ENCODE measurements around the gene PACRG.

PACRG gene

DNA sequence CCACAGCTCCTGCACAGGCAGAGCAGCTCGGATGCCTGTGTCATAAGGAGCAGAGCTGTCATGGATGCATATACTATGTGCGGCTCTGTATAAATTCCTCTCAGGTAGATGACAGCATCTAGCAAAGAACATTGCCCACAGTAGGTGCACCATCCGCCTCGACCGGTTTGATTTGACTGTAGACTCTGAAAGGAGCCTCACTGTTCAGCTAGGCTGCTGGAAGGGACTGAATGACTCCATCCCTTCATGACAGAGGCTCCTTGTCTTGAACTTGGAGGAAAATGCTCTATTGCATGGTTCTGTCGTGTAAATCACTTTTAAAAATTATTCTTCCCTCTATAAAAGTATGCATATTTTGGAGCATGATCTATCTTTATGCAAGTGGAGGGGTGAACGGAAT lies 557.9 kb downstream of the PACRG start:
- no peak for TF ChIP-seq POLR2A (IDR thresholded peaks at IDR 0.05; ENCODE audit: low read length)
- TF ChIP-seq GATA1 (IDR thresholded peaks at IDR 0.05; ENCODE audit: low read depth, low read length), result no peak
- DNase-seq, result no peak

DNA sequence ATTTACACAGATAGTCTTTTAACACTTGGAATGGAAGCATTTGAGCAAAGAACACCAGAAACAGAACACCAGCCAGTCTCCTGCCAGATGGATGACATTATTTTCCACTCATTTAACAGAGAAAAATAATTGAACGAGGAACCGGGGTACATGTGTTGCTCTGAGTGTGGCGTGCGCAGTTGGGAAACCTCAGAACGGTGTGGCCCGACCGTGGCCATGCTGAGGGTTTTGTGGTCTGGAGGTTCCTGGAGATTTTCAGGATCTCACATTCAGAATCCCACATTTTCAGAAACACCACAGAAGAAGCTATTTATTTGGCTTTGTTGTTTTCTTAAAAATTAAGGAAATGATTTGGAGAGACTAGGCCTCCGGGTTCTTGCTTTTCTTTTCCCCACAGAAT lies 559.9 kb downstream of the PACRG start:
- TF ChIP-seq GATA1 (IDR thresholded peaks at IDR 0.05; ENCODE audit: low read depth, low read length), result no peak
- no peak for TF ChIP-seq POLR2A (IDR thresholded peaks at IDR 0.05; ENCODE audit: low read length)

DNA sequence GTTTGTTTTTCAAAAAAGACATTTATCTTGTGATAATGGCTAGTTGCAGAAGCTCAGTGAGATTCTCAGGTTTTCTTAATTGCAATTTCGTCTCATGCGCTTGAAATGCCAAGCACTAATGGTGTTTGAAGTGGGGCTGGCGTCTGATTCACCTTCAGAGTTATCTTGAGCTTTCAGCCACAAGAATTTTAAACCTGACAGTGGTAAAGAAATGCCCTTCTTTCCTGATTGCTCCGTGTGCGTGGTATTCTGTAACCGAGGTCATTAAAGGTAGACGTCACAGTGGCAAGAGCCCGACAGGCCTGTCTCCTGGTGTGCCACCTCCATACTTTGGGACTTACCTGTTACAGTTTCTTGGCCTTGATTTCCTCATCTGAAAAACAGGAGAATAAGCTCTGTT lies 560.3 kb downstream of the PACRG start:
- DNase-seq, result no peak
- TF ChIP-seq GATA1 (IDR thresholded peaks at IDR 0.05; ENCODE audit: low read depth, low read length), result no peak
- no peak for TF ChIP-seq POLR2A (IDR thresholded peaks at IDR 0.05; ENCODE audit: low read length)

More for the DNA sequence above, 559.9 kb downstream of the PACRG start:
- no peak for DNase-seq

DNA sequence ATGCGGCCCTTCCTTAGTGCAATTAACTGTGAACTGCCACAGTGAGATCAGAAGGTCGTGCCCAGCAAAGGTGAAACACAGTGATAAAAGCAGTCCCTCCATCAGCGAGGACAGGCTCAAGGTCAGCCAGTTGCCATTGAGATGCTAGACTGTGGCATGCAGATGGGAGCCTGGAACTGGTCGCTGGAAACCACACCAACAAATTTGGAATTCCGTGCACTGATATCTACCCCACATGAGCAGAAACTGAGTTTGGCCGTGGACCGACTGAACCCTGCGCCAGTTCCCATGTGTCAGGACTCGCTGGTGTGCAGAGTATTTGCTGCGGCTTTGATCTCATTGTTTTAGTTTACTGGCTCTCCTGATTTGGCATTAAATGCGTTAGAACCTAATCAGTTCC lies 561.1 kb downstream of the PACRG start:
- no peak for DNase-seq
- TF ChIP-seq POLR2A (IDR thresholded peaks at IDR 0.05; ENCODE audit: low read length) (no peak), GATA1 (IDR thresholded peaks at IDR 0.05; ENCODE audit: low read depth, low read length) (no peak)

DNA sequence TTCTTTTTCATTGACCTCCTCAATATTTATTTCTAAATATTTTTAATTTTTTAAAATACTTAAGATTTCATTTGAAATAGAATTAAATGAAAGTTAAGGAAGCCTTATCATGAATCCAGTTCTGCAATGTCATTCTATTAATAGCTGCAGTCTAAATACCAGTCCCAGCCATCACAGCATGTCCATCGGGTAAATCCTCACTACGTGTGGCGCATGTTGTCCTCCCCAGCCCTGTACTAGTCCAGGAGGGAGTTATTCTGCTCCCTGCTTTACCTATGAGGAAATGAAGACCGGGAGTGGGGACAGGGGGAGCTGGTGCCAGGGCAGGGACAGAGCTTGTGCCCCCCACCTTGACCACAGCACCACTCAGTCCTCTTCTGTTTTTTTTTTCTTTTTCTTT lies 561.7 kb downstream of the PACRG start:
- DNase-seq, result no peak
- TF ChIP-seq GATA1 (IDR thresholded peaks at IDR 0.05; ENCODE audit: low read depth, low read length) (no peak), POLR2A (IDR thresholded peaks at IDR 0.05; ENCODE audit: low read length) (no peak)

DNA sequence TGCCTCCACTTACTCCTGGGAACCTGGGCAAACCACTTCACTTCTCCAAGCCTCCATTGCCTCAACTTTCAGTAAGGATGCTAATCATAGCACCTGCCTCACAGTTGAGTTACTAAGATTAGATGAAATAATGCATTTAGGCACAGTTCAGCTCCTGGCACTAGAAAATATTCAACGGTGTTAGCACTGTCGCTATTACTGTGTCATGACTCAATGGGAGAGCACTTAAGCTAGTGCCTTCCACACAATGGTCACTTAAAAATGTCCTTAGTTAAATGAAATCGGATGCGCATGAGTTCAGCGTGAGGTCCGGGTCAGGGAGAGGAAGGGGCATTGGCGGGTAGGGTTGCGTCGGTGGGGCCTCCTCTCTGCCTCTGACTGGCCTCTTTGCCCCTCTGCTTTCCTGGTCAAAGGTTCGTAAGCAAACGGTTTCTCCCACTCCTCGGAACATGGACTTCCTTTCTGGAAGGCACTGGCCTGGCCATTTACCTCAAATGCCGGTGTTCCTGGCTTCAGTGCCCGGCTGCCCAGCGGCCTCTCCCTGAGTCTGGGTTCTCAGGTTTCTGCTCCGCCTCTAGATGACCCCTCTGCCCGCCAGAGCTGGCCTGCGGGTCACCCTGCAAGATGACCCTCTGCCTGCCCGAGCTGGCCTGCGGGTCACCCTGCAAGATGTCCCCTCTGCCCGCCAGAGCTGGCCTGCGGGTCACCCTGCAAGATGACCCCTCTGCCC lies 562.9 kb downstream of the PACRG start:
- TF ChIP-seq POLR2A (IDR thresholded peaks at IDR 0.05; ENCODE audit: low read length), result no peak
- TF ChIP-seq GATA1 (IDR thresholded peaks at IDR 0.05; ENCODE audit: low read depth, low read length), result no peak
- no peak for DNase-seq

DNA sequence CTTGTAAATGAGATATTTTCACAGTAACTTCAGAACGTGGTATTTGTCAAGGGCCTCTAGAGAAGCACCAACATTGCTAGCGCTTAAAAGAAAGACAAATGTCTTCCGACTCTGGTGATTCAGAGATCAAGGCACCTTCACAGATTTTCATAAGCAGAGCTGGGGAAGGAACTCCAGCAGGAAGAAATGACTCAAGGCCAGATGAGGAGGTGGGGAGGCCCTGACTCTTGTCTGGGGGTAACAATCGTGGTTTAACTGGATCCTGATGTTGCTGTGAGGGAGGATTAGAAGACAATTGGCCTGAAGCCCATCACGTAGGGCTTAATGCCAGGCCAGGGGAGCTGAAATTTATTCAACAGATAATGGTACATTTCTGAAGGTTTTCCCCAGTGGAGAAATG lies 563.8 kb downstream of the PACRG start:
- no peak for DNase-seq

DNA sequence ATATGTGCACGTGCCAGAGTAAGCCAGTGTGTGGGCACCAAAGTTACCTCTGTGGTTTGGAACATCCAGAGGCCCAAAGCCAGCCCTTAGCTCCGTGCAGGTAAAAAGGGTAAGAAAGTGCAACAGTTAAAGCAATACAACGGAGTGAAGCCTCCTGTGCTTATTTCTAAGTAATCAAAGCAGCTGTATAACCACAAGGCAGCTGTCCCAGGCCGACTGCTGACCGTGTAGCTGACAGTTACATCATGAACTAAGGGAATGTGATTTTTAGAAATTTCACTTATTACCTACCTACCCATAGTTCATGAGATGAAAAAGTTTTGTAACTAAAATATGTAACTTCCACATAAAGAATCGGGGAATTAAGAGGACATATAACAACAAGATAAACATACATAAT lies 565.5 kb downstream of the PACRG start:
- no peak for DNase-seq
- TF ChIP-seq POLR2A (IDR thresholded peaks at IDR 0.05; ENCODE audit: low read length) (no peak), GATA1 (IDR thresholded peaks at IDR 0.05; ENCODE audit: low read depth, low read length) (no peak)

More for the DNA sequence above, 563.8 kb downstream of the PACRG start:
- TF ChIP-seq GATA1 (IDR thresholded peaks at IDR 0.05; ENCODE audit: low read depth, low read length) (no peak), POLR2A (IDR thresholded peaks at IDR 0.05; ENCODE audit: low read length) (no peak)

DNA sequence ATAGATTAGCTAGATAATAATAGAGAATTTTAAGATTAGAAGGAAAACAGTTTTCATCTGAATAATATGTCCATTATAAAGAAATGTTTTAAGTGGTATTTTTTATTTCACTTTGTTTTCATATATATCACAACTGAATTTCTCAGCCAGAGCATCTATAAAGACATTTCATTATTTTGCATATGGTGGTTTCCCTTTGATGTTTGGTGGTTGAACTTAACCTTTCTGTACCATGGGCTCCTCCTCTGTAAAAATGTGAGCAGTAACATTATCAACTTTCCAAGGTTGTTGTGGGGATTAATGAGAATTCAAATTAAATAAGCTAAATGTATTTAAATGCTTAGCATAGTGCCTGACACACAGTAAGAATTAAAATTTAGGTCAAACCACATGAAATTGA lies 567.0 kb downstream of the PACRG start:
- no peak for DNase-seq
- TF ChIP-seq POLR2A (IDR thresholded peaks at IDR 0.05; ENCODE audit: low read length) (no peak), GATA1 (IDR thresholded peaks at IDR 0.05; ENCODE audit: low read depth, low read length) (no peak)

DNA sequence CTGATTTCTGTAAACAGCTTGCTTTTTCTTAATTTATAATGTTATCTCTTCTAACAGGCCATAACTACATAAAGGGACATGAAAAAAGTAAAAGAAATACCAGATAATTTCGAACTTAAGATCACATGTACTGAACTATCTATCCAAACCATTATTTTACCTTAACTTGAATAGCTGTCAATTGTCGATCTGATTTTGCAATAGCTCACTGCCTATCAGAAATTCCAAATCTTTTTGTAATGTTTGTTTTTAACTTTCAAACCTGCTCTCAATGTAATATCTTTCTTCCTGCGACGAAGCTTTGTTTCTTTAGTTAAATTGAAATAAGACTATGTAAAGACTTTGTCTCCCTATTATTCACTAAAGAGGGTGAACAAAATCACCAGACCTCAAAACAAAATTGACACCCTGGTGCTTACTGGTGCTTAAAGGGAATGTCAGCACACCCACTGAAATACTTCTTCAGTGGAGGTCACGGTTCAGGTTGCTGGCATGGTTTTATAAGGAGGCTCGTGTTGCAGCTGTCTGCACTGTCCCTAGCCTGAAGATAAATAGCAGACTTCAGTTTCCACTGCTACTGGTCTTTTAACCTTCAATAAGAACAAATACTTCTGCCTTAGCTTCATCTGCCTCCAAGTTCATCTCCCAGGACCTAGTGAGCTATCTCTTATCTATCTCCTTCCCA lies 569.2 kb downstream of the PACRG start:
- no peak for TF ChIP-seq POLR2A (IDR thresholded peaks at IDR 0.05; ENCODE audit: low read length)
- TF ChIP-seq GATA1 (IDR thresholded peaks at IDR 0.05; ENCODE audit: low read depth, low read length), result no peak
- no peak for DNase-seq

DNA sequence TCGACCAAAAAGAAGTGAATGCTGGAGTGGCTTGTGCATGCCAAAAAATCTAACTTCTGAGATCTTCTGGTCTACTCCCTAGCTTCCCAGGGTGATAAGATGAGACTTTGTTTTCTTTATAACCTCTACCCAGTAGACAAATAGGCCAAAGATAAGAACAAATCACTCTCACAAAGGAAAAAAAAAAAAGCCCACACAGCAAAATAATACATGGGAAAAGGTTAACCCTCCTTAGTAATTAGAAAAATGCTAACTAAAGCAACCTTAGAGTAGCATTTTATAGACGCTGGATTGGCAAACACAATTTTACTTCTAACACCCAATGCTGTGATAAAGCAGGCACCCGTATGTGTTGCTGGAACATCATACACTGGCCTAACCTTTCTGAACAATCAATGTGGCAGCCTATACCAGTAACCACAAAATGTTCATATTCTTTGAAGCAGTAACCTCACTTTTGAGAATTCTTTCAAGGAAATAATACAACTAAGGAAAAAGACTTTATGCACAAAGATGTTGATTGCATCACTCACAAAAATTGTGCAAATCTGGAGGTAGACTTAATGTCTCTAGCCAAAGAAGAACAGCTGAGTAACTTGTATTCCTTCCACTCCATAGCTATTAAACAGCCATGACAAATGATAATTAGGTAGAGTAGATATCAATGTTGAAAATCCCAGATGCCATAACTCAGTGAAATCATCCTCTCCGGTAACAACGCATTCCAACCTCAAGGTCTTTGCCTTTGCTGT lies 570.5 kb downstream of the PACRG start:
- no peak for DNase-seq
- no peak for TF ChIP-seq GATA1 (IDR thresholded peaks at IDR 0.05; ENCODE audit: low read depth, low read length)

DNA sequence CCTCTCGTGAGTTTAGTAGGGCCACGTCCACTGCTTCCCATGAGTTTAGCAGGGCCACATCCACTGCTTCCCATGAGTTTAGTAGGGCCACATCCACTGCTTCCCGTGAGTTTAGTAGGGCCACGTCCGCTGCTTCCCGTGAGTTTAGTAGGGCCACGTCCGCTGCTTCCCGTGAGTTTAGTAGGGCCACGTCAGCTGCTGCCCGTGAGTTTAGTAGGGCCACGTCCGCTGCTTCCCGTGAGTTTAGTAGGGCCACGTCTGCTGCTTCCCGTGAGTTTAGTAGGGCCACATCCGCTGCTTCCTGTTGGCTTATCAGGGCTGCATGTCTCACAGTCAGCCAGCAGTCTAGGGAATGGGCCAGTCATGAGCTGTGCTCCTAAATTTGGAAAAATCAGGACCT lies 573.1 kb downstream of the PACRG start:
- no peak for DNase-seq
- TF ChIP-seq POLR2A (IDR thresholded peaks at IDR 0.05; ENCODE audit: low read length) (no peak), GATA1 (IDR thresholded peaks at IDR 0.05; ENCODE audit: low read depth, low read length) (no peak)

DNA sequence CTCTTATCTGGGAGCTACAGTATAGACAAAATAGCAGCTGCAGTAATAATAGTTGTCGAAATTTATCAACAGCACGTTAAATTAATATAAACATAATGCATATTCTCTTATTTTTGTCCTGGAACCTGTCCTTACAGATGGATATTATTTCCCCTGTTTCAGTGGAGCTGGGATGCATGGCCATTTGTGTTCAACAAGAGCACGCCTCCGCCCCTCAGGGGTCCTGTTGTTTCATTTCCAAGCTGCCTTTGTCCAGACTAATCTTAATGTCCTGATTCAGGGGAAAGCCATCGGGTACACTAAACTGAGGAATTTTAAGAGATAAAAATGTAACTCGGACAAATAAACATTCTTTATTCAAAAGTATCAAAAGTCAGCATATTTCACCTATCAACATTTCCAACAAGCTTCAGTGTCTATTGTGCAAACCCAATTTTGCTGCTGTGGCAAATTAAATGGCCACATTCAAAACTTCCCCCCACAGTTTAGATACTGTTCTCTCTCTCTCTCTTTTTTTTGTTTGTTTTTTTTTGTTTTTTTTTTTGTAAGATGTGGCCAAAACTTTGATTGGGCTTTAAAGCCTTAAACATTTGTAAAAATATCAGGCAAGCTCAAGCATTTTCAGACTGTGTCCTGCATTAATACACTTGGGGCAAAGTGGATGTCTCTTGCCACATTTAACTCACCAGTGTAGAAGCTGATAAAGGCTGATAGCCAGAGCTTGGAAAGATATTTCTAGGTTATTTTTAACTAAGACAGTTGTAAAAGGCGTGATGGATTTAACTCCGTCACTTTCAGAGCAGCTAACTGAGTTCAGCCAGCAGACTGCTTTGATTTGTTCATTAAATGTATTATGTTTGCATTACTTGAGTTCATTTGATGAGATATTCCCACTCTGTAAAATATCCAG lies 574.2 kb downstream of the PACRG start:
- DNase-seq, result no peak
- no peak for TF ChIP-seq POLR2A (IDR thresholded peaks at IDR 0.05; ENCODE audit: low read length)
- TF ChIP-seq GATA1 (IDR thresholded peaks at IDR 0.05; ENCODE audit: low read depth, low read length), result no peak
